ENCODE measurements around the gene PDGFB.

PDGFB gene

GRCh38 chr22:39266398-39267030 lies 21.7 kb upstream of the PDGFB start:
- Histone ChIP-seq H3K27ac (ENCODE audit: low read depth, low read length, poor library complexity, severe bottlenecking) (no peak overlapping the region), H3K4me1 (ENCODE audit: insufficient read depth, low read length, severe bottlenecking) (no peaks in the 10 kb centered on the region), H3K36me3 (ENCODE audit: insufficient read depth, low read length) (no peaks in the 10 kb centered on the region), H3F3A (ENCODE audit: insufficient read depth, low read length) (no peaks in the 10 kb centered on the region), H3K27me3 (ENCODE audit: insufficient read depth, low read length) (peaks cover 8% of the 10 kb centered on the region), H3K9me3 (ENCODE audit: low read length) (no peaks in the 10 kb centered on the region), H3K4me3 (ENCODE audit: low read depth, low read length, poor library complexity, severe bottlenecking) (no peak overlapping the region), H3K9ac (ENCODE audit: low read length) (no peak overlapping the region), H2AFZ (ENCODE audit: low read length) (no peak overlapping the region), H4K20me1 (ENCODE audit: insufficient read depth, low read length) (no peaks in the 10 kb centered on the region), H3K79me2 (ENCODE audit: insufficient read depth, low read length) (no peaks in the 10 kb centered on the region), H3K9me2 (ENCODE audit: low read depth, low read length) (no peaks in the 10 kb centered on the region), H3K4me2 (ENCODE audit: low read length) (no peak overlapping the region)
- TF ChIP-seq CTCF (IDR thresholded peaks at IDR 0.05; ENCODE audit: low read length) (no peak), EZH2 (IDR thresholded peaks at IDR 0.05; ENCODE audit: borderline replicate concordance, low read length) (no peak)

GRCh38 chr22:39265143-39265886 lies 20.5 kb upstream of the PDGFB start:
- H3K4me1 ChIP-seq (ENCODE audit: insufficient read depth, low read length, severe bottlenecking), result no peaks in the 10 kb centered on the region
- no peaks in the 10 kb centered on the region for H4K20me1 ChIP-seq (ENCODE audit: insufficient read depth, low read length)
- H3K9me2 ChIP-seq (ENCODE audit: low read depth, low read length), result no peaks in the 10 kb centered on the region
- H3K9me3 ChIP-seq (ENCODE audit: low read length), result no peaks in the 10 kb centered on the region
- TF ChIP-seq EZH2 (IDR thresholded peaks at IDR 0.05; ENCODE audit: borderline replicate concordance, low read length), result no peak
- TF ChIP-seq CTCF (IDR thresholded peaks at IDR 0.05; ENCODE audit: low read length), result no peak
- peaks cover 11% of the 10 kb centered on the region for H3K27me3 ChIP-seq (ENCODE audit: insufficient read depth, low read length)
- no peaks in the 10 kb centered on the region for H3K79me2 ChIP-seq (ENCODE audit: insufficient read depth, low read length)
- no peak overlapping the region for H3K9ac ChIP-seq (ENCODE audit: low read length)
- H3K4me2 ChIP-seq (ENCODE audit: low read length), result no peak overlapping the region
- H3K27ac ChIP-seq (ENCODE audit: low read depth, low read length, poor library complexity, severe bottlenecking), result no peak overlapping the region
- H3K36me3 ChIP-seq (ENCODE audit: insufficient read depth, low read length), result no peaks in the 10 kb centered on the region
- no peak overlapping the region for H3K4me3 ChIP-seq (ENCODE audit: low read depth, low read length, poor library complexity, severe bottlenecking)
- no peak overlapping the region for H2AFZ ChIP-seq (ENCODE audit: low read length)
- no peaks in the 10 kb centered on the region for H3F3A ChIP-seq (ENCODE audit: insufficient read depth, low read length)

GRCh38 chr22:39264349-39265038 lies 19.7 kb upstream of the PDGFB start:
- Histone ChIP-seq H3K27ac (ENCODE audit: low read depth, low read length, poor library complexity, severe bottlenecking) (no peak overlapping the region), H3K4me2 (ENCODE audit: low read length) (no peak overlapping the region), H3K4me1 (ENCODE audit: insufficient read depth, low read length, severe bottlenecking) (no peaks in the 10 kb centered on the region), H3K9ac (ENCODE audit: low read length) (no peak overlapping the region), H3K27me3 (ENCODE audit: insufficient read depth, low read length) (peaks cover 11% of the 10 kb centered on the region), H3K9me2 (ENCODE audit: low read depth, low read length) (no peaks in the 10 kb centered on the region), H3K79me2 (ENCODE audit: insufficient read depth, low read length) (no peaks in the 10 kb centered on the region), H3K36me3 (ENCODE audit: insufficient read depth, low read length) (no peaks in the 10 kb centered on the region), H3F3A (ENCODE audit: insufficient read depth, low read length) (no peaks in the 10 kb centered on the region), H4K20me1 (ENCODE audit: insufficient read depth, low read length) (no peaks in the 10 kb centered on the region), H3K9me3 (ENCODE audit: low read length) (no peaks in the 10 kb centered on the region), H3K4me3 (ENCODE audit: low read depth, low read length, poor library complexity, severe bottlenecking) (no peak overlapping the region), H2AFZ (ENCODE audit: low read length) (no peak overlapping the region)
- TF ChIP-seq CTCF (IDR thresholded peaks at IDR 0.05; ENCODE audit: low read length) (no peak), EZH2 (IDR thresholded peaks at IDR 0.05; ENCODE audit: borderline replicate concordance, low read length) (no peak)
